CD4-positive, alpha-beta T cell treated with Interleukin-17A for 4 hours (primary cell): ENCODE data around the gene WASF3.

ENCODE experiments used
- DNase-seq: peaks from one replicate; pipeline ENCODE4 v3.0.0-alpha.2; 2020; ENCODE audit warnings: mixed read lengths

The WASF3 gene

DNA sequence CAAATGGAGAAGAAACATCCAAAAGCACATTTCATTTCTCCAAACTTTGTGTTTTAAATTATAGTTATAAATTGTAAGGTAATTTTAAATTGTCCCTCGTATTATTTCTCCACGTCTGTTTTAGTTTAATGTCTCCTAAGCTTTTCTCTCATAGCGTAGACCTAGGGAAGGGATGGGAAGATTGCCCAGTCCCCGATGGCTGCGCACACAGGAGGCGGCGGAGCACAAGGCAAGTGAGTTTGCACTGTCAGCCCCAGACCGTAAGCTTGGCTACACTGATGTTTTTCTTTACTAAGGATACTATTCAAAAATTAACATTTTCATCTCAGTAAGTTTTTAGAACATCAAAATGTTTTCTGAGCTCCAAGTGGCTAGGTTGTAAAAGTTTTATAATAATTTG lies 130.8 kb downstream of the WASF3 start:
- DNase-seq = no peak

- no peak for DNase-seq
These were observed 131.5 kb downstream of the WASF3 start for GRCh38 chr13:26688980-26689379.

GRCh38 chr13:26693749-26694463 lies 136.4 kb downstream of the WASF3 start:
- no peak for DNase-seq

DNA sequence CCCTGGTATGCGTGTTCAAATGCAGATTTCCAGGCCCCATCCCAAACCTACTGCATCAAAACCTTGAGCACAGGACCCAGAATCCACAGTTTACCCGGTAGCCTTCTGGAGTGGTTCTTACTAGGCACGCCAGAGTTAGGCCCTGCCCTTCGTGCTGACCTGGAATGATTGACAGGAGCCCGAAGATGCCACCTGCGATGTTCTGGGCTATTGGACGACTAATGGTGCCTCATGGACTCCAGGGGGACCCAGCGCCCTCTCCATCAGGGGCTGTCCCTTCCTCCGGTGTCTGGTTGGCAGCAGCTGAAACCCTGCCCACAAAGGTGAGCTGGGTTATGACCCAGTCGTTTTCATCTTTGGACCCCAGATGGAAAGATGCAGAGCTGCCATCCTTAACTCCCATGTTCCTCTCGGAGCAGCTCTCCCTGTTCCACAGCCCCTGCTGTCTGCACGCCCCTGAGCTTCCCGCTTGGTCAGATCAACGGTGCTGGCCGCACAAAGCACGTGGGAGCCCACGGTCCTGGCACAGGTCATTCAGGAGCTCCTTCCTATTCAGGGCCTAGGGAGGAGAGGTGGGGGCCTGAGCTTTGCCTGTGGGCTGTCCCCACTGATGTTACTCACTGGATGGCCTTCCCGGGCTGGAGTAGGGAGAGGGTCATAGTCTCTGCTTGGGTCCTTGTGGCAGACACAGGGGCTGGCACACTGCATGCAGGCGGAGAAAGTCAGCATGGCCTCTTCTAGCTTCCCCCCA lies 137.3 kb downstream of the WASF3 start:
- no peak for DNase-seq

GRCh38 chr13:26695360-26695705 lies 137.8 kb downstream of the WASF3 start:
- no peak for DNase-seq

GRCh38 chr13:26695891-26696311 lies 138.4 kb downstream of the WASF3 start:
- DNase-seq = no peak

- no peak for DNase-seq
These were observed 139.8 kb downstream of the WASF3 start for GRCh38 chr13:26697069-26697955.

- peak; percentile 81 for DNase-seq
These were observed 141.1 kb downstream of the WASF3 start for GRCh38 chr13:26698392-26699196.

GRCh38 chr13:26699197-26699490 lies 141.7 kb downstream of the WASF3 start:
- no peak for DNase-seq

DNA sequence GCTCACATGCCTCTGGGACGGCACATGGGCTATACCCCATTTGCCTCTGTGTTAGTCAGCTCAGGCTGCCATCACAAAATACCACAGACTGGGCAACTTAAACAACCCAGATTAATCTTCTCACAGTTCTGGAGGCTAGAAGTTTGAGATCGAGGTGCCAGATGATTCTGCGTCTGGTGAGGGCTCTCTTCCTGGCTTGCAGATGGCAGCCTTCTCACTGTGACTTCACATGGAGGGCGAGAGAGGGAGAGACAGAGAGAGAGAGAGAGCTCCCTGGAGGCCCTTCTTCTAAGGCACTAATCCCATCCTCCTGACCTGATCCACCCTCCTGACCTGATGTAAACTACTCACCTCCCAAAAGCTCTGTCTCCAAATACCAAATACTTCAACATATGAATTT lies 148.1 kb downstream of the WASF3 start:
- no peak for DNase-seq

DNA sequence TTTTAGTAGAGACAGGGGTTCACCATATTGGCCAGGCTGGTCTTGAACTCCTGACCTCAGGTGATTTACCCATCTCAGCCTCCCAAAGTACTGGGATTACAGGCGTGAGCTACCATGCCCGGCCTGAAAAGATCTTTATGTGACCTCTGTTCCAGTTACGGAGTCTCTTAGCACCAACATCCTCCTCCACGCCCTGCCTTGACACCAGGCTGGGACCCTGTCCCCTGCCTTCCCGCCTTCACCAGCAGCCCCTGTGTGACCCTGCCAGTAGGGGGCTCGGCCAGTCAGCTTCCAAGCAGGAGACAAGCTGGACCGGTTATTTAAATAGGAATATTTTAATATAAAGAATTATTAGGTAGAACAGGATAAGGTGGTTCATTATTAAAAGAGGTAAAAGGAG lies 148.9 kb downstream of the WASF3 start:
- no peak for DNase-seq

- DNase-seq = peak; percentile 37
These were observed 149.9 kb downstream of the WASF3 start for GRCh38 chr13:26707122-26708006.

DNA sequence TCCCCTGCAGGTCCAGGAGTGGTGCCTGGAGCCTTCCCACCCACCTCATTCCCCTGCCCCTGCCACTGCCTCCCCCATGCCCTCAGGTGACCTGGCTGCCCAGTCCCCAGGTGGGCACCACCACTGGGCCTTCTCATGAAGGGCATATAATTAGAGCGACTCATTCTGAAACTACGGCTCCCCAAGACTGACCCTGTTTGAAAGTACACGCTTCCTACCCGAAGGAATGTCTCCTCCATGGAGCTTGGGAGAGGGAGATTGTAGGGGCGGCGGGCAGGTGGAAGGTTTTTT lies 150.5 kb downstream of the WASF3 start:
- DNase-seq = no peak

- DNase-seq = no peak
These were observed 152.0 kb downstream of the WASF3 start for GRCh38 chr13:26709461-26709860.

DNA sequence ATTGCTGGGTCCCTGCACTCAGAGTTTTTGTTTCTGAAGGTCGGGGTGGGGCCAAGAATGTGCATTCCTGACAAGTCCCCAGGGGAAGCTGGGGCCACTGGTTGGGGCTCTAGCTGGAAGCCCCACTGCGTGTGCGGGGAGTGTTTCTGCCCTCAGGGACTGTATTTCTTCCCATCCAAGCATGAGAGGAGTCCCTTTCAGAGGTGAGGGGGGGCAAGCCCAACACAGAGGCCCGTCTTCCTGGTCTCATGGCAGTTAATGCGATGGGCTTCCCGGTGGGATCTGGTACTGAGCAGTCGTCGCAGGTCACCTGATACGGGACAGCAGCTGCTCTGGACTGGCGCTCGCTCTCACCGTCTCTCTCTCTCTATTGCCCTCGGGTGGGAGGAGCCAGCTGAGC lies 152.7 kb downstream of the WASF3 start:
- DNase-seq = no peak

DNA sequence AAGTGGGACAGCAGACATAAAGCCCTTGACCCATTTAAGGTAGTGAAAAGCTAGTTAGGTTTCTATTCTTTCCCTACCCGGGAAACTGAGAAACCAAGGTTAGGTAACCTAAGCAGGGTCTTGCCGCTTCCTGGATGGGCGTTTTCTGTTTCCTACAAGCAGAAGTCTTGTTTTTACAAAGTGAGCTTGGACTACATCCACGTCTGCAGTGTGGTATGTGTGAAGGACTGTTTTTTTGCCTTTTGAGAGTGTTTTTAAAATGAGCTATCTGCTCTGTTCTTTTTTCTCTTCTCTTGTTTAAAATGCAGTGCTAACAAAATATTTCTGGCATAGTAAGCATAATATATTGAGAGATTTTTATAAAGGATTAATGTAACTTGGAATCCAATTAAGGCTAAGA lies 153.7 kb downstream of the WASF3 start:
- no peak for DNase-seq

DNA sequence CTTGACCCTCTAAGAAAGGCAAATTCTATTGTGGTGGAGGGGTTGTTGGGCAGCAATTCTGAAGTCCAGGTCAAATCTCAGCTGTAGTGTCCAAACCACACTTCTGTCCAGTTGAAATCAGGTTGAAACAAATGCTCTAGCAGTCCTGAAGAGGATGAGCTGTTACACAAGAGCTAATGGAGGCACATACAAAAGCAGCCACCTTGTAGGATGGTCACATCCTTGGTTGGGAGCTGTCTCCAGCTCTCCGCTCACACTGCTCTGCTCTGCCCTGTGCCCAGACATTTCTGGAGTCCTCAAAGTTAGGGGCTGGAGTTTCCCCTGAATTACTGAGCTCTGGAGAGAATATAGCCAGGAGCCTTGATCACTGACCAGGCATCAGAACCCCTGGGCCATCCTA lies 155.9 kb downstream of the WASF3 start:
- DNase-seq = no peak

DNA sequence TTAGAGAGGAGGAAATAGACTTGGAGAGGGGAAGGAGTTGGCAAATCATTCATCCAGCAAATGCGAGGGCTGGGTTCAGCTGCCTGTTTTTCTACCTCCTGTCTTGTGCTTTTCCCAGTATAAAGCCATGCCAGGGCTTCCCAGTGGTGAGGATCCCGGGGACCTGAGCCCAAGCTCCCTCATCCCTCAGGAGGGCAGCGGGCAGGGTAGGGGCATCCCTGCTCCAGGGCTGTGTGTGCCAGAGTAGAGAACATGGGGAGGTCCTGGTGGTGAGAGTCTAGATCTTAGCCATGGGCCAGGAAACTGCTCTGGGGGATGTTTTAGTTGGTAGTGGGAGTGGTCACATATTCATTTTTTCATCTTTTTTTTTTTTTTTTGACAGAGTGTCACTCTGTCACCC lies 159.5 kb downstream of the WASF3 start:
- DNase-seq = no peak

DNA sequence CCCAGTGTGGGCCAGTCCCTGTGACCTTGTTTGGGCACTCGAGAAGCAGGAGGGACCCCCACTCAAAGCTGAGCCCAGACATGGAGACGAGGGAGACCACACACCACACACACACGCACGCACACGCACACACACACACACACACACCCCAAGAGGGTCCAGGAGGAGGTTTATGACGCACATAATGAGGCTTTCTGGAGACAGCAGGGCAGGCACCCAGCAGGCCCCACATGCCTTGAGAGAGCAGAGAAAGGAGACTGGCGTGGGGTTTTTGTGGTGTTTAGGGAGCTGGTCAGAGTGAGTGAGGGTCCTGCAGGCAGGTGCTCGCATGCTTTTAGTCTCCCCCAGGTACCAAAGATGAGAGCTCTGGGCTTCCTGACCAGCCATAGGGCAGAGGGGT lies 160.7 kb downstream of the WASF3 start:
- no peak for DNase-seq

- DNase-seq = no peak
These were observed 161.4 kb downstream of the WASF3 start for GRCh38 chr13:26718872-26719271.

- DNase-seq = no peak
These were observed 162.0 kb downstream of the WASF3 start for GRCh38 chr13:26719356-26719945.
